IMR-90 (cell line): Measurements from ENCODE around the gene OR7G3. TPM values are rescaled to one million over a fixed set of nuclear protein-coding genes. Genes with fewer than 3 reads are reported as not detected.

Source experiments
- ATAC-seq: fragments of 200-7000 bp; cut with Tn5 transposase; 2 replicates; pipeline ENCODE4 v1.9.1; 2020; ENCODE audit warnings: low read depth, mild to moderate bottlenecking, moderate library complexity
- BruUV-seq: library from RNA; stranded (reverse); fragments of 400-500 nt; replicated peaks from 2 replicates; lab custom pipeline; 2021; lab: Mats Ljungman, UMichigan
- CTCF ChIA-PET: fragments of 300-600 bp; formaldehyde crosslinking; extraction: SDS; loops from one replicate; lab custom pipeline; 2021; ENCODE audit warnings: antibody characterized with exemption; lab: Yijun Ruan, JAX
- POLR2A ChIA-PET: fragments of 300-600 bp; sonication (Branson Sonifier 250); formaldehyde crosslinking; loops from one replicate; lab custom pipeline; 2022; ENCODE audit warnings: antibody characterized with exemption; ENCODE audit not compliant: unreplicated experiment; lab: Charles Lee
- DNase-seq: peaks from one replicate; pipeline ENCODE4 v3.0.0; 2013
- H2AFZ ChIP-seq: replicated peaks from 2 replicates; pipeline ENCODE3; 2013; ENCODE audit warnings: low read length, mild to moderate bottlenecking; ENCODE audit not compliant: poor library complexity
- H2AK5ac ChIP-seq: 2 replicates; pipeline ENCODE4 v1.6.1; 2013; ENCODE audit warnings: low read depth, low read length, inconsistent platforms
- H2AK9ac ChIP-seq: replicated peaks from 2 replicates; pipeline ENCODE3; 2013; ENCODE audit warnings: mild to moderate bottlenecking, low read depth, low read length, moderate library complexity; ENCODE audit not compliant: poor library complexity
- H2BK120ac ChIP-seq: 2 replicates; pipeline ENCODE4 v1.6.1; 2013; ENCODE audit warnings: low read depth, low read length, inconsistent platforms
- H2BK15ac ChIP-seq: 3 replicates; pipeline ENCODE4 v1.6.1; 2013; ENCODE audit warnings: low read depth, low read length, inconsistent platforms
- H2BK20ac ChIP-seq: 2 replicates; pipeline ENCODE4 v1.6.1; 2013; ENCODE audit warnings: low read depth, mild to moderate bottlenecking, inconsistent platforms, low read length, moderate library complexity
- H2BK5ac ChIP-seq: 2 replicates; pipeline ENCODE4 v1.6.1; 2013; ENCODE audit warnings: mild to moderate bottlenecking, low read depth, low read length, inconsistent platforms; ENCODE audit not compliant: poor library complexity, severe bottlenecking
- H3K14ac ChIP-seq: replicated peaks from 2 replicates; pipeline ENCODE4 v1.6.1; 2013; ENCODE audit warnings: low read depth, low read length, inconsistent platforms
- H3K18ac ChIP-seq: 2 replicates; pipeline ENCODE4 v1.6.1; 2013; ENCODE audit warnings: low read depth, low read length, control low read depth
- H3K23ac ChIP-seq: 2 replicates; pipeline ENCODE4 v1.6.1; 2013; ENCODE audit warnings: low read depth, low read length, inconsistent platforms
- H3K27ac ChIP-seq: 2 replicates; pipeline ENCODE4 v1.5.1; 2013; ENCODE audit warnings: mild to moderate bottlenecking, control low read depth, low read length; ENCODE audit not compliant: insufficient read depth
- H3K27me3 ChIP-seq: 2 replicates; pipeline ENCODE4 v1.6.1; 2013; ENCODE audit warnings: low read length; ENCODE audit not compliant: control insufficient read depth, insufficient read depth
- H3K36me3 ChIP-seq: 2 replicates; pipeline ENCODE4 v1.6.1; 2013; ENCODE audit warnings: low read length, mixed read lengths; ENCODE audit not compliant: control insufficient read depth, insufficient read depth
- H3K4ac ChIP-seq: 2 replicates; pipeline ENCODE4 v1.6.1; 2013; ENCODE audit warnings: low read depth, low read length, inconsistent platforms
- H3K4me1 ChIP-seq: 2 replicates; pipeline ENCODE4 v1.6.1; 2013; ENCODE audit warnings: low read length, mixed read lengths; ENCODE audit not compliant: control insufficient read depth, insufficient read depth
- H3K4me2 ChIP-seq: 2 replicates; pipeline ENCODE4 v1.6.1; 2013; ENCODE audit warnings: low read depth, mild to moderate bottlenecking, control low read depth, low read length, moderate library complexity
- H3K4me3 ChIP-seq: 2 replicates; pipeline ENCODE4 v1.5.1; 2013; ENCODE audit warnings: low read depth, mild to moderate bottlenecking, control low read depth, low read length, moderate library complexity; ENCODE audit not compliant: insufficient read depth
- H3K56ac ChIP-seq: 2 replicates; pipeline ENCODE4 v1.6.1; 2013; ENCODE audit warnings: low read length, inconsistent platforms; ENCODE audit not compliant: insufficient read depth; ENCODE audit errors: extremely low read depth
- H3K79me1 ChIP-seq, 2 experiments: 2 replicates each; pipeline ENCODE4 v1.6.1; 2013; ENCODE audit warnings: low read length in 2 of 2, inconsistent platforms in 1 of 2, low read depth in 1 of 2
- H3K9ac ChIP-seq: 2 replicates; pipeline ENCODE4 v1.6.1; 2013; ENCODE audit warnings: low read depth, low read length, control low read depth
- H3K9me1 ChIP-seq: 2 replicates; pipeline ENCODE4 v1.6.1; 2013; ENCODE audit warnings: low read length, inconsistent platforms; ENCODE audit not compliant: insufficient read depth
- H3K9me3 ChIP-seq: 2 replicates; pipeline ENCODE4 v1.6.1; 2013; ENCODE audit warnings: low read length; ENCODE audit not compliant: control insufficient read depth, insufficient read depth
- H4K20me1 ChIP-seq: 2 replicates; pipeline ENCODE4 v1.6.1; 2013; ENCODE audit warnings: low read length, inconsistent platforms; ENCODE audit not compliant: insufficient read depth
- H4K5ac ChIP-seq: 2 replicates; pipeline ENCODE4 v1.6.1; 2013; ENCODE audit warnings: mild to moderate bottlenecking, low read depth, low read length, control low read depth
- H4K8ac ChIP-seq, 2 experiments: 2 replicates each; pipeline ENCODE4 v1.6.1; 2013; ENCODE audit warnings: low read depth in 2 of 2, low read length in 2 of 2, control low read depth in 1 of 2, inconsistent platforms in 1 of 2
- H4K91ac ChIP-seq: 2 replicates; pipeline ENCODE4 v1.6.1; 2013; ENCODE audit warnings: low read depth, low read length, inconsistent platforms; ENCODE audit not compliant: insufficient read depth
- BHLHE40 ChIP-seq: fragments of 150-350 bp; IDR thresholded peaks from 2 replicates; pipeline ENCODE4 v1.6.1; 2016; ENCODE audit warnings: mild to moderate bottlenecking, low read depth, low read length
- CEBPB ChIP-seq: IDR thresholded peaks from 2 replicates; pipeline ENCODE4 v1.6.1; 2012; ENCODE audit warnings: low read depth, low read length, improper control_type of control experiment
- CHD1 ChIP-seq: IDR thresholded peaks from 2 replicates; pipeline ENCODE4 v1.6.1; 2012; ENCODE audit warnings: low read depth, low read length, improper control_type of control experiment
- CTCF ChIP-seq: conservative IDR thresholded peaks from 2 replicates; pipeline ENCODE4 v1.5.1; 2012; ENCODE audit warnings: mild to moderate bottlenecking, low read depth, low read length, improper control_type of control experiment
- ELK1 ChIP-seq: fragments of 150-350 bp; IDR thresholded peaks from 2 replicates; pipeline ENCODE4 v1.6.1; 2016; ENCODE audit warnings: low read depth, mild to moderate bottlenecking, low read length, moderate library complexity, borderline replicate concordance
- FOS ChIP-seq: fragments of 150-350 bp; IDR thresholded peaks from 2 replicates; pipeline ENCODE4 v1.6.1; 2016; ENCODE audit warnings: low read depth, low read length
- MAFK ChIP-seq: IDR thresholded peaks from 2 replicates; pipeline ENCODE4 v1.6.1; 2012; ENCODE audit warnings: low read depth, low read length, improper control_type of control experiment
- MAZ ChIP-seq: IDR thresholded peaks from 2 replicates; pipeline ENCODE4 v1.6.1; 2012; ENCODE audit warnings: low read depth, mild to moderate bottlenecking, low read length, improper control_type of control experiment, moderate library complexity, borderline replicate concordance
- MXI1 ChIP-seq: IDR thresholded peaks from 2 replicates; pipeline ENCODE4 v1.6.1; 2012; ENCODE audit warnings: low read depth, mild to moderate bottlenecking, low read length, moderate library complexity, borderline replicate concordance
- NFE2L2 ChIP-seq: fragments of 150-350 bp; IDR thresholded peaks from 2 replicates; pipeline ENCODE4 v1.6.1; 2016; ENCODE audit warnings: low read depth, mild to moderate bottlenecking, low read length
- POLR2A ChIP-seq: IDR thresholded peaks from 2 replicates; pipeline ENCODE4 v1.6.1; 2012; ENCODE audit warnings: mild to moderate bottlenecking, low read depth, low read length
- RAD21 ChIP-seq: IDR thresholded peaks from 2 replicates; pipeline ENCODE4 v1.6.1; 2012; ENCODE audit warnings: low read length, improper control_type of control experiment
- RCOR1 ChIP-seq: IDR thresholded peaks from 2 replicates; pipeline ENCODE4 v1.6.1; 2012; ENCODE audit warnings: mild to moderate bottlenecking, low read length, improper control_type of control experiment; ENCODE audit not compliant: insufficient replicate concordance
- RFX5 ChIP-seq: IDR thresholded peaks from 2 replicates; pipeline ENCODE4 v1.8.0; 2012; ENCODE audit warnings: low read depth, mild to moderate bottlenecking, low read length, moderate library complexity
- SMC3 ChIP-seq: fragments of 150-350 bp; IDR thresholded peaks from 2 replicates; pipeline ENCODE4 v1.6.1; 2016; ENCODE audit warnings: low read depth, mild to moderate bottlenecking, antibody characterized with exemption, low read length, moderate library complexity
- USF2 ChIP-seq: fragments of 150-350 bp; IDR thresholded peaks from 2 replicates; pipeline ENCODE4 v1.6.1; 2017; ENCODE audit warnings: mild to moderate bottlenecking, antibody characterized with exemption, low read length, low read depth
- WGBS, 2 experiments: methylation state at CpG; one replicate each; pipeline versions ENCODE4 v1.1.5 to v1.1.7; 2013; ENCODE audit warnings: missing lambda C conversion rate in 2 of 2; ENCODE audit not compliant: insufficient read length in 1 of 2; ENCODE audit errors: extremely low coverage in 2 of 2; 5-methylcytosine and 5-hydroxymethylcytosine counted together
- dilution Hi-C: fragments of 300-500 bp; cut with HindIII; formaldehyde crosslinking; loops from one replicate; pipeline ENCODE4 v1.14.3; 2018; ENCODE audit warnings: low sequenced_read_pairs; ENCODE audit not compliant: unreplicated experiment
- in situ Hi-C: fragments of 300-500 bp; cut with MboI; formaldehyde crosslinking; loops from 3 replicates; pipeline ENCODE4 v1.14.3; 2019; ENCODE audit warnings: low sequenced_read_pairs, inconsistent platforms, mixed read lengths
- intact Hi-C: fragments of 100-400 bp; cut with micrococcal nuclease; formaldehyde crosslinking; loops from 2 replicates; pipeline ENCODE4 v1.10.0; 2022
- polyA plus RNA-seq, 3 experiments: library from polyadenylated mRNA; depleted of rRNA; stranded (reverse); fragments of >200 nt; gene quantifications; 2 replicates each; pipeline ENCODE4 v1.2.3, GENCODE V29; 2012; ENCODE audit warnings: low replicate concordance in 1 of 3
- total RNA-seq: library from RNA; depleted of rRNA; stranded (reverse); fragments of >200 nt; gene quantifications from 2 replicates; pipeline ENCODE4 v1.2.3, GENCODE V29; 2012

Gene OR7G3
- total and polyA plus RNA-seq, 2 of the 4 experiments (the other 2 are of a cell fraction), result not detected

- no peak overlapping the region for H3K4me3 ChIP-seq
- no peak overlapping the region for H2BK15ac ChIP-seq
- no peak overlapping the region for H3K18ac ChIP-seq
- H4K91ac ChIP-seq, result no peak overlapping the region
- H3K4me1 ChIP-seq, result no peaks in the 10 kb centered on the region
- no peak overlapping the region for H2BK120ac ChIP-seq
- DNase-seq (no peak), ATAC-seq (no peak)
- H4K20me1 ChIP-seq, result no peaks in the 10 kb centered on the region
- H2AK5ac ChIP-seq, result no peak overlapping the region
- no peaks in the 10 kb centered on the region for H3K79me1 ChIP-seq
- no peaks in the 10 kb centered on the region for H3K27me3 ChIP-seq
- H3K56ac ChIP-seq, result no peak overlapping the region
- ChIA-PET POLR2A (no interaction called here), CTCF (no interaction called here)
- H3K9me1 ChIP-seq, result no peaks in the 10 kb centered on the region
- H2BK5ac ChIP-seq, result no peak overlapping the region
- WGBS, 2 experiments, result no CpG with 5 or more reads among the region's 1 CpG
- H2AFZ ChIP-seq, result no peak overlapping the region
- in situ Hi-C loops (loop anchor here (10.0 to 25.0 kb wide), 2 partner anchors 664 to 931 kb away; no protein-coding TSS in a partner anchor), intact Hi-C loops (no loop called here), dilution Hi-C loops (no loop called here)
- no peak overlapping the region for H4K5ac ChIP-seq
- H3K23ac ChIP-seq, result no peak overlapping the region
- no peak overlapping the region for H2BK20ac ChIP-seq
- TF ChIP-seq SMC3 (no peak), NFE2L2 (no peak), CHD1 (no peak), CTCF (no peak), FOS (no peak), MAZ (no peak), ELK1 (no peak), POLR2A (no peak), MXI1 (no peak), BHLHE40 (no peak), MAFK (no peak), CEBPB (no peak), RAD21 (no peak), RCOR1 (no peak), USF2 (no peak), RFX5 (no peak)
- no peak overlapping the region for H3K9ac ChIP-seq
- H4K8ac ChIP-seq, result no peak overlapping the region
- no TSS peak for BruUV-seq
- H3K27ac ChIP-seq, result no peak overlapping the region
- H3K36me3 ChIP-seq, result no peaks in the 10 kb centered on the region
- H2AK9ac ChIP-seq, result no peak overlapping the region
- no peak overlapping the region for H3K4ac ChIP-seq
- no peaks in the 10 kb centered on the region; the same call in 1 of the 2 replicates for H3K9me3 ChIP-seq
- H3K4me2 ChIP-seq, result no peak overlapping the region
- H3K14ac ChIP-seq, result no peak overlapping the region
These were observed 4.2 kb upstream of the OR7G3 start for GRCh38 chr19:9130965-9131364.
